Measurements from ENCODE around the gene ARAP1.

- TF ChIP-seq CTCF (conservative IDR thresholded peaks at IDR 0.05; ENCODE audit: low read length) = no peak
- TF ChIP-seq EZH2phosphoT487 (IDR thresholded peaks at IDR 0.05; ENCODE audit: borderline replicate concordance) = no peak
Measured at GRCh38 chr11:72772059-72772458, 19.9 kb upstream of the ARAP1 start.

All from Loucy (cell line).